ENCODE data around the gene ATP1A3. TPM values are rescaled to one million over a fixed set of nuclear protein-coding genes. Genes with fewer than 3 reads are reported as not detected.

The ATP1A3 gene
- total and polyA plus RNA-seq, 11 donors: 48.3 to 414 (median 226) TPM

DNA sequence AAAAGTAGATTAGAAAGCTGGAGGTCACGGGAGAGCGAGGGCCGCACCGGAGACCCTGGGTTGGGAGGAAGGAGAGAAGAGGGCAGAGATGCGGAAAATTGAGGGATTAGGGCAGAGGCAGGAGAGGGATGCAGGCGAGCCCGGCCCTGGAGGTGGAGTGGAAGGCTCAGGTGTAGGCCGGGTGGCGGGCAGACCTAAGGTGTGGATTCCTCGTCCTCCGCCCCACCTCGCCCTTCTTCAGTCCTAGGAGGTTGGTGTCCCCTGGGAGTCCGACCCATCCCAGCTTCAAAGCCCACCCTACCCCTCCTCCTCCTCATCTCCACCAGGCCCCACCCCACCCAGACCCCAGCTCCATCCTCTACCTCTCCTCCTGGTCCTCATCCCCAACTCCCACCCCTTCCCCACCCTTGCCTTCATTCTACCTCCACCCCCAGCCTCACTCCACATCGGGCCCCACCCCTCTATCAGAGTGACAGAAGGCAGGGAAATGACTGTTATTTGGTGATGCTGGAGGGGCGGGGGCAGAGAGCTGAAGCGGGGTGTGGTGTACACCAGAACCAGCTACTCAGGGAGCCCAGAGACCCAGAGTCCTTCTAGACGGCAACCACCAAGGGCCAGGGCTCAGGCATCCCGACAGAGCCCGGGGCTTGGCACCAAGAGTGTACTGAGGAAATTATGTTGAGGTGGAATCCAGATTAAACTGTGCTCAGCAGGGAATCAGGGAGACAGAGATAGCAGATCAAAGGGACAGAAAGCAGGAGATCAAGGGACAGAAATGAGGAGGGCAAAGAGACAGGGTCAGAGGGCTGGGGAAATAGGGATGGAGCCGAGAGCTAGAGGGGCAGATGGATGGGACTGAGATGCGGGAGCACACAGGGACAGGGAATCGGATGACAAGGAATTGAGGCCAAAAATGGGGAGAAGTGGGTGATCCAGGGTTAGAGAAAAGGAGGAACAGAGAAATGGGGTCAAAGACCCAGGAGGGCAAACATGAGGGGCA lies 72.2 kb downstream of the ATP1A3 start:
- Histone ChIP-seq H3K9me3 (no peaks in the 10 kb centered on the region), H3K36me3 (no peaks in the 10 kb centered on the region), H3K4me1 (peaks cover 0 to 3% (median 0%) of the 10 kb centered on the region in 12 donors), H3K27me3 (peaks cover 45 to 96% (median 71%) of the 10 kb centered on the region in 9 donors), H3K27ac (no peak overlapping the region), H3K4me3 (no peak overlapping the region)
- 8 to 15% (median 10%) methylated on average over 22 of the region's 22 CpGs for WGBS, 4 donors
- DNase-seq: no peak
- ATAC-seq: no peak
- TF ChIP-seq POLR2A (IDR thresholded peaks at IDR 0.05): no peak
- TF ChIP-seq, protein P1, sequence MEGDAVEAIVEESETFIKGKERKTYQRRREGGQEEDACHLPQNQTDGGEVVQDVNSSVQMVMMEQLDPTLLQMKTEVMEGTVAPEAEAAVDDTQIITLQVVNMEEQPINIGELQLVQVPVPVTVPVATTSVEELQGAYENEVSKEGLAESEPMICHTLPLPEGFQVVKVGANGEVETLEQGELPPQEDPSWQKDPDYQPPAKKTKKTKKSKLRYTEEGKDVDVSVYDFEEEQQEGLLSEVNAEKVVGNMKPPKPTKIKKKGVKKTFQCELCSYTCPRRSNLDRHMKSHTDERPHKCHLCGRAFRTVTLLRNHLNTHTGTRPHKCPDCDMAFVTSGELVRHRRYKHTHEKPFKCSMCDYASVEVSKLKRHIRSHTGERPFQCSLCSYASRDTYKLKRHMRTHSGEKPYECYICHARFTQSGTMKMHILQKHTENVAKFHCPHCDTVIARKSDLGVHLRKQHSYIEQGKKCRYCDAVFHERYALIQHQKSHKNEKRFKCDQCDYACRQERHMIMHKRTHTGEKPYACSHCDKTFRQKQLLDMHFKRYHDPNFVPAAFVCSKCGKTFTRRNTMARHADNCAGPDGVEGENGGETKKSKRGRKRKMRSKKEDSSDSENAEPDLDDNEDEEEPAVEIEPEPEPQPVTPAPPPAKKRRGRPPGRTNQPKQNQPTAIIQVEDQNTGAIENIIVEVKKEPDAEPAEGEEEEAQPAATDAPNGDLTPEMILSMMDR (IDR thresholded peaks at IDR 0.05): no peak
- intact Hi-C loops (cut with DNase I): no loop called here

DNA sequence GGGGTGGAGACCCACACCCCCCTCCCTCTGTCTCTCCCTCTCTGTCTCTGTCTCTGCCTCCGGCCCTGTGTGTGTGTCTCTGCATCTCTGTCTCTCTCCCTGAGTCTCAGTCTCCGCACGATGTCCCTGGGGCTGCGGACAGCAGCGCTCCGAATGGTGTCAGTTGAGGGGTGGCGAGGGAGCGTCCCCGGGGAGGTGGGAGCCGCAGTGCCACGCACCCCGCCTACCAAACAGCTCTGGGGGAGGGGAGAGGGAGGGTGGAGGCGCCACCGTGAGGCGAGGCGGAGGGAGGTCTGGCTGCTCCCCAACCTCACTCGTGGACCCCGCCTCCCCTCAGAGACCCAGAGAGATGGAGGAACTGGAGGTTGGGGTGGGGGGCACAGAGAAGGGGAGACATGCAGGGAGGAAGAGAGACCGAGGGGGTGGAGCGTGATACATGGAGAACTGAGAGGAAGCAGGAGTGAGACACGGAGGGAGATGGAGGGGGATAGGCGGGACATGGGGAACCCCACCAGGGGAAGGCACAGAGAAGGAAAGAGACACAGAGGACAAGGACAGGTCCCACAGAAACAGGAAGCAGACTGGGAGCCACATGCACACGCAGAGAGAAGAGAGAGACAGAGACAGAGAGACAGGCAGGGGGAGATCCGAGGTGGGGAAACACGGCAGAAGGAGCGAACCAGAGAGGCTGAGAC lies 73.0 kb downstream of the ATP1A3 start:
- Histone ChIP-seq H3K4me1 (no peaks in the 10 kb centered on the region), H3K4me3 (no peak overlapping the region), H3K36me3 (no peaks in the 10 kb centered on the region), H3K27ac (no peak overlapping the region), H3K27me3 (peaks cover 40 to 96% (median 71%) of the 10 kb centered on the region in 9 donors), H3K9me3 (no peaks in the 10 kb centered on the region)
- no peak for TF ChIP-seq POLR2A (IDR thresholded peaks at IDR 0.05)
- TF ChIP-seq, protein P1 (IDR thresholded peaks at IDR 0.05): no peak
- no peak for ATAC-seq
- no peak for DNase-seq
- intact Hi-C loops (cut with DNase I): no loop called here
- 6 to 9% (median 8%) methylated on average over 15 to 26 of the region's 26 CpGs for WGBS, 4 donors

DNA sequence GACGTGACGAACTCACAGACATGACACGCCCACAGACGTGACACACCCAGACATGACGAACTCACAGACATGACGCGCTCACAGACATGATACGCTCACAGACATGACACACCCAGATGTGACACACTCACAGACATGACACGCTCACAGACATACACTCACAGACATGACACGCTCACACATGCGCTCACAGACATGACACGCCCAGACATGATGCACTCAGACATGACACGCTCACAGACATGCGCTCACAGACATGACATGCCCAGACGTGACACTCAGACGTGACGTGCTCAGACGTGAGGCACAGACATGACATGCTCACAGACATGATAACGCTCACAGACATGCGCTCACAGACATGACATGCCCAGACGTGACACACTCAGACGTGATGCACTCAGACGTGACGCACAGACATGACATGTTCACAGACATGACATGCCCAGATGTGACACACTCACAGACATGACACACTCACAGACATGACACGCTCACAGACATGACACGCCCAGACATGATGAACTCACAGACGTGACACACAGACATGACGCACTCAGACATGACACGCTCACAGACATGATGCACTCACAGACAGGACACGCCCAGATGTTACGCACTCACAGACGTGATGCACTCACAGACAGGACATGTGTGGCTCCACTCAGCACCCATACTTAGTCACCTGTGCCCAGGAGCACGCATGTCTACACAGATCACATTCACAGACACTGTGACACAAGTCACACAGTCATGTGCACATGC lies 73.9 kb downstream of the ATP1A3 start:
- WGBS, 4 donors: 85 to 88% (median 86%) methylated on average over 32 to 33 of the region's 33 CpGs
- Histone ChIP-seq H3K27ac (no peak overlapping the region), H3K4me1 (peaks cover 0 to 2% (median 0%) of the 10 kb centered on the region in 12 donors), H3K27me3 (peaks cover 39 to 96% (median 71%) of the 10 kb centered on the region in 9 donors), H3K36me3 (no peaks in the 10 kb centered on the region), H3K9me3 (no peaks in the 10 kb centered on the region), H3K4me3 (no peak overlapping the region)
- ATAC-seq (no peak), DNase-seq (no peak)
- TF ChIP-seq, protein P1 (IDR thresholded peaks at IDR 0.05): no peak
- TF ChIP-seq POLR2A (IDR thresholded peaks at IDR 0.05): no peak
- intact Hi-C loops (cut with DNase I): no loop called here

Data from heart left ventricle (tissue), 16 donors.